HepG2 (cell line): Measurements from ENCODE around the gene PFN2. TPM values are rescaled to one million over a fixed set of nuclear protein-coding genes. Genes with fewer than 3 reads are reported as not detected.

Experiments used
- ATAC-seq: fragments of 200-7000 bp; cut with Tn5 transposase; 3 replicates; pipeline ENCODE4 v1.9.1; 2020; ENCODE audit warnings: mild to moderate bottlenecking, moderate library complexity
- BruUV-seq: library from RNA; stranded (reverse); fragments of 400-500 nt; replicated peaks from 2 replicates; lab custom pipeline; 2021; lab: Mats Ljungman, UMichigan
- CTCF ChIA-PET: fragments of 300-600 bp; formaldehyde crosslinking; extraction: SDS; loops from one replicate; lab custom pipeline; 2021; ENCODE audit warnings: low total read pairs, inconsistent platforms, low intra/inter-chr PET ratio; lab: Yijun Ruan, JAX
- POLR2A ChIA-PET: fragments of 350-600 bp; sonication (Branson Sonifier 250); formaldehyde crosslinking; loops from one replicate; lab custom pipeline; 2020; ENCODE audit warnings: antibody characterized with exemption, inconsistent platforms; lab: Yijun Ruan, JAX
- DNase-seq: peaks from one replicate; pipeline ENCODE4 v3.0.0-alpha.2; 2015; ENCODE audit warnings: low spot score
- FAIRE-seq: peaks from 3 replicates; lab custom pipeline; 2011; peaks lifted over from hg19 to GRCh38; lab: Jason Lieb, UNC
- H2AFZ ChIP-seq: one replicate; pipeline ENCODE4 v1.6.1; 2011; ENCODE audit warnings: low read length, inconsistent platforms
- H3K27ac ChIP-seq: fragments of 300-600 bp; 3 replicates; pipeline ENCODE4 v1.8.0; 2011; ENCODE audit warnings: mixed run types, mild to moderate bottlenecking, mixed read lengths, low read length, inconsistent platforms; ENCODE audit not compliant: insufficient read depth; ENCODE audit errors: extremely low read length
- H3K27me3 ChIP-seq, 2 experiments: fragments of 200-600 bp in 1 of 2; 2 replicates in 1 of 2; 3 replicates in 1 of 2; pipeline versions ENCODE4 v1.6.0 to v1.8.0; 2011; ENCODE audit warnings: low read length in 2 of 2, mild to moderate bottlenecking in 2 of 2, moderate library complexity in 2 of 2, inconsistent platforms in 1 of 2; ENCODE audit not compliant: insufficient read depth in 2 of 2, control insufficient read depth in 1 of 2
- H3K36me3 ChIP-seq, 2 experiments: fragments of 200-600 bp in 1 of 2; replicated peaks in 1 of 2; 2 replicates in 1 of 2; 3 replicates in 1 of 2; pipeline versions ENCODE4 v1.5.1 to v1.8.0; 2011; ENCODE audit warnings: low read length in 2 of 2, inconsistent platforms in 1 of 2; ENCODE audit not compliant: insufficient read depth in 2 of 2, control insufficient read depth in 1 of 2
- H3K4me1 ChIP-seq: 2 replicates; pipeline ENCODE4 v1.5.1; 2012; ENCODE audit warnings: low read length, inconsistent platforms; ENCODE audit not compliant: insufficient read depth
- H3K4me2 ChIP-seq: 2 replicates; pipeline ENCODE4 v1.6.0; 2011; ENCODE audit warnings: low read depth, low read length, inconsistent platforms
- H3K4me3 ChIP-seq, 3 experiments: fragments of 200-600 bp in 1 of 3; sonication (generic), shearing (Covaris generic) in 1 of 3; replicated peaks in 1 of 3; 2 replicates each; pipeline ENCODE4 v1.5.1; 2011 to 2016; ENCODE audit warnings: low read length in 3 of 3, inconsistent platforms in 2 of 3, low read depth in 2 of 3, mild to moderate bottlenecking in 2 of 3, control low read depth in 1 of 3, mixed read lengths in 1 of 3; ENCODE audit not compliant: insufficient read depth in 1 of 3
- H3K79me2 ChIP-seq: one replicate; pipeline ENCODE4 v1.6.1; 2011; ENCODE audit warnings: low read length, inconsistent platforms; ENCODE audit not compliant: insufficient read depth
- H3K9ac ChIP-seq: 2 replicates; pipeline ENCODE4 v1.6.0; 2011; ENCODE audit warnings: mild to moderate bottlenecking, low read depth, low read length, inconsistent platforms; ENCODE audit not compliant: insufficient read depth
- H3K9me3 ChIP-seq: 2 replicates; pipeline ENCODE4 v1.5.1; 2012; ENCODE audit warnings: mild to moderate bottlenecking, low read length
- H4K20me1 ChIP-seq: 2 replicates; pipeline ENCODE4 v1.6.0; 2011; ENCODE audit warnings: inconsistent platforms, mild to moderate bottlenecking, low read length, moderate library complexity; ENCODE audit not compliant: insufficient read depth
- FOXM1 ChIP-seq: sonication (generic); formaldehyde crosslinking; IDR thresholded peaks from 2 replicates; pipeline ENCODE4 v1.5.0; 2020; ENCODE audit warnings: missing genetic modification reagents
- GFI1 ChIP-seq: sonication (generic); formaldehyde crosslinking; IDR thresholded peaks from 2 replicates; pipeline ENCODE4 v1.5.0; 2020; ENCODE audit warnings: missing genetic modification reagents, mild to moderate bottlenecking, borderline replicate concordance
- HDAC1 ChIP-seq: sonication (generic); formaldehyde crosslinking; IDR thresholded peaks from 2 replicates; pipeline ENCODE4 v1.5.1; 2020; ENCODE audit warnings: mild to moderate bottlenecking, missing genetic modification reagents
- JDP2 ChIP-seq: sonication (generic); formaldehyde crosslinking; IDR thresholded peaks from 2 replicates; pipeline ENCODE4 v1.8.1; 2022; ENCODE audit warnings: missing genetic modification reagents, borderline replicate concordance
- MXD4 ChIP-seq: IDR thresholded peaks from 2 replicates; pipeline ENCODE4 v1.6.1; 2016; ENCODE audit warnings: mild to moderate bottlenecking, missing biosample characterization, missing genetic modification reagents
- NAIF1 ChIP-seq: sonication (generic); formaldehyde crosslinking; IDR thresholded peaks from 2 replicates; pipeline ENCODE4 v1.5.0; 2020; ENCODE audit warnings: mild to moderate bottlenecking, missing genetic modification reagents, borderline replicate concordance
- POGK ChIP-seq: sonication (generic); formaldehyde crosslinking; conservative IDR thresholded peaks from 2 replicates; pipeline ENCODE4 v1.8.0; 2022; ENCODE audit warnings: mild to moderate bottlenecking, moderate library complexity, missing genetic modification reagents
- POLR2AphosphoS5 ChIP-seq: IDR thresholded peaks from 2 replicates; pipeline ENCODE4 v1.6.1; 2012; ENCODE audit warnings: low read depth, low read length
- RFX1 ChIP-seq: fragments of 450-650 bp; IDR thresholded peaks from 2 replicates; pipeline ENCODE4 v1.6.1; 2017
- SAP130 ChIP-seq: IDR thresholded peaks from 2 replicates; pipeline ENCODE4 v1.6.1; 2016; ENCODE audit warnings: low read depth
- SP140L ChIP-seq: sonication (generic); formaldehyde crosslinking; IDR thresholded peaks from 2 replicates; pipeline ENCODE4 v1.4.0; 2020; ENCODE audit warnings: missing genetic modification reagents, borderline replicate concordance
- SPEN ChIP-seq: sonication (generic); formaldehyde crosslinking; IDR thresholded peaks from 2 replicates; pipeline ENCODE4 v1.5.1; 2020; ENCODE audit warnings: low read depth, mild to moderate bottlenecking, missing genetic modification reagents
- ZBTB26 ChIP-seq: IDR thresholded peaks from 2 replicates; pipeline ENCODE4 v1.6.1; 2016; ENCODE audit warnings: missing compliant biosample characterization, missing genetic modification reagents, borderline replicate concordance
- ZFP36L1 ChIP-seq: sonication (generic); formaldehyde crosslinking; IDR thresholded peaks from 2 replicates; pipeline ENCODE4 v1.8.0; 2022; ENCODE audit warnings: mild to moderate bottlenecking, missing genetic modification reagents, moderate library complexity
- ZMYM4 ChIP-seq: sonication (generic); formaldehyde crosslinking; IDR thresholded peaks from 2 replicates; pipeline ENCODE4 v1.8.1; 2023; ENCODE audit warnings: mild to moderate bottlenecking, missing genetic modification reagents
- ZNF567 ChIP-seq: sonication (generic); formaldehyde crosslinking; IDR thresholded peaks from 2 replicates; pipeline ENCODE4 v1.8.1; 2023; ENCODE audit warnings: mild to moderate bottlenecking, missing genetic modification reagents, borderline replicate concordance
- WGBS: methylation state at CpG from one replicate; pipeline ENCODE4 v1.1.6; 2017; ENCODE audit warnings: low lambda C conversion rate; 5-methylcytosine and 5-hydroxymethylcytosine counted together
- in situ Hi-C: cut with HindIII; loops from 2 replicates; pipeline ENCODE4 v1.10.0; 2017; ENCODE audit warnings: low pct_unique_long_range_greater_than_20kb; ENCODE audit not compliant: extremely low pct_ligation_motif_present
- intact Hi-C: fragments of 100-400 bp; cut with micrococcal nuclease; formaldehyde crosslinking; loops from one replicate; pipeline ENCODE4 v1.10.0; 2022; ENCODE audit not compliant: unreplicated experiment
- polyA plus RNA-seq, 8 experiments: library from polyadenylated mRNA; depleted of rRNA in 3 of 8; stranded (reverse) in 7 of 8; unstranded in 1 of 8; fragments of >200 nt; fragmentation: Illumina TruSeq in 4 of 8; extraction: Trizol in 4 of 8; gene quantifications; 2 replicates each; pipeline versions ENCODE4 v1.2.1 to v1.2.3, GENCODE V29; 2011 to 2016; ENCODE audit warnings: low read depth in 4 of 8, missing spikeins in 1 of 8, mixed read lengths in 1 of 8; ENCODE audit not compliant: insufficient read depth in 1 of 8
- total RNA-seq, 5 experiments: library from RNA; depleted of rRNA; stranded (reverse); fragments of >200 nt; fragmentation: Illumina TruSeq; extraction: Trizol; gene quantifications; 2 replicates each; pipeline ENCODE4 v1.2.3, GENCODE V29; 2016; ENCODE audit warnings: low read depth in 1 of 5
- TF ChIP-seq, protein P1 (sequence below): sonication (generic); formaldehyde crosslinking; IDR thresholded peaks from 2 replicates; pipeline ENCODE4 v1.8.1; 2023; ENCODE audit warnings: mild to moderate bottlenecking, missing genetic modification reagents, borderline replicate concordance
- TF ChIP-seq, protein P2 (sequence below): sonication (generic); formaldehyde crosslinking; IDR thresholded peaks from 2 replicates; pipeline ENCODE4 v1.8.0; 2022; ENCODE audit warnings: mild to moderate bottlenecking, missing genetic modification reagents

The PFN2 gene
- total and polyA plus RNA-seq, 2 of the 13 experiments (the other 11 are each of a cell fraction or from before 2014, with no cell fraction given): 57.3 to 150 TPM

DNA sequence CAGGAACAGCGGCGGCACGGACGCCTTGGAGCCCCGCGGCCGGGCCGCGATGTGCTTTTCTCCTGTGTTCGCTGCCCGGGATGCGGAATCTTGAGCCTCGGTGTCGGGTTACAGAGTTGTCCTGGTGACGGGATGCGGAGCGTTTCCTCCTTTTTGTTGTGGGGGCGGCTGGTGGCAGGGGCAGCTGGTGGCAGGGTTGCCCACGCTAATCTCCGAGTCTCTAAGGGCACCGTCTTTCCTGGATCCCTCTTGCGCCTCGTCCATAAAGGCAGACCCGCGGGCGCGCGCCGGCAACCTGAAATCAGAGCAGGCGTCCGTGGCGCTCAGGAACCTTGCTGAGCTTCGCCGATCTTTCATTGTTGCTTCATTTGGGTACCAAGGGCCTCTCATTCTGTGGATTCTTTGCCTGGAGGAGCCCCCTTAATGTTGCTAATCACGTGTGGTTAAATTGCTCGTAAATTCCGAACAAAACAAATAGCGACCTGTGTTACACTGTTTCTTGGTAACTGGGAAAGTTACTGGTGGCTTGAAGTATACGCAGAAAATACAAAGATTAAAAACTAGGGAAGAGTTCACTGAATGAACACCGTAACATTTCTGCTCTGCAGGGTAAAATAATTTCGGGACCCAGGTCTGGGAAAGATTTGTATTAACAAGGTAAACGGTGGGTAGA is 844 bp upstream of the PFN2 start:
- intact Hi-C loops: no loop called here
- FAIRE-seq: no peak
- Histone ChIP-seq H3K4me1 (peaks cover 35% of the 10 kb centered on the region), H4K20me1 (peaks cover 18% of the 10 kb centered on the region), H3K27ac (peak overlapping the region; percentile 93), H3K9me3 (no peaks in the 10 kb centered on the region), H3K4me2 (peak overlapping the region; percentile 87), H3K4me3 (peak overlapping the region; percentile 76 to 93 (median 92)), H2AFZ (peak overlapping the region; percentile 89), H3K27me3 (no peaks in the 10 kb centered on the region; a peak in 1 of 5 replicates), H3K36me3 (peaks cover 0 to 4% of the 10 kb centered on the region in 2 experiments; a peak in 1 of 5 replicates), H3K79me2 (peaks cover 37% of the 10 kb centered on the region), H3K9ac (peak overlapping the region; percentile 85)
- peak; percentile 15 for DNase-seq
- WGBS: under 1% methylated on average over 19 of the region's 42 CpGs
- in situ Hi-C loops: no loop called here
- ChIA-PET POLR2A (interaction anchor here (0.9 to 1.5 kb wide), 2 partner anchors 14 to 437 kb away, joined by 3 read pairs; no protein-coding TSS in a partner anchor), CTCF (no interaction called here)
- TSS peak; percentile 69 for BruUV-seq
- peak; percentile 66 for ATAC-seq
- peak; percentile 59; the same call in 1 of the 2 replicates for TF ChIP-seq ZMYM4
- TF ChIP-seq SP140L (CRISPR knock-in tag): 0 out of 2 replicates have a peak, but pooled peaks have one; percentile 1
- no peak for TF ChIP-seq POLR2AphosphoS5
- TF ChIP-seq ZFP36L1 (CRISPR knock-in tag): 0 out of 2 replicates have a peak, but pooled peaks have one; percentile 8
- peak; percentile 15; the same call in 1 of the 2 replicates for TF ChIP-seq JDP2 (CRISPR knock-in tag)
- TF ChIP-seq, protein P1, sequence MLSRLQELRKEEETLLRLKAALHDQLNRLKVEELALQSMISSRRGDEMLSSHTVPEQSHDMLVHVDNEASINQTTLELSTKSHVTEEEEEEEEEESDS (CRISPR knock-in tag): no peak
- no peak for TF ChIP-seq FOXM1 (CRISPR knock-in tag)
- peak; percentile 5; the same call in 1 of the 2 replicates for TF ChIP-seq POGK (CRISPR knock-in tag)
- TF ChIP-seq MXD4 (CRISPR knock-in tag): 0 out of 2 replicates have a peak, but pooled peaks have one; percentile 7
- peak; percentile 67 for TF ChIP-seq SAP130 (CRISPR knock-in tag)
- no peak for TF ChIP-seq SPEN (CRISPR knock-in tag)
- peak; percentile 23; the same call in 1 of the 2 replicates for TF ChIP-seq HDAC1 (CRISPR knock-in tag)
- TF ChIP-seq RFX1: peak; percentile 37; the same call in 1 of the 2 replicates
- peak; percentile 49 for TF ChIP-seq NAIF1 (CRISPR knock-in tag)
- TF ChIP-seq, protein P2, sequence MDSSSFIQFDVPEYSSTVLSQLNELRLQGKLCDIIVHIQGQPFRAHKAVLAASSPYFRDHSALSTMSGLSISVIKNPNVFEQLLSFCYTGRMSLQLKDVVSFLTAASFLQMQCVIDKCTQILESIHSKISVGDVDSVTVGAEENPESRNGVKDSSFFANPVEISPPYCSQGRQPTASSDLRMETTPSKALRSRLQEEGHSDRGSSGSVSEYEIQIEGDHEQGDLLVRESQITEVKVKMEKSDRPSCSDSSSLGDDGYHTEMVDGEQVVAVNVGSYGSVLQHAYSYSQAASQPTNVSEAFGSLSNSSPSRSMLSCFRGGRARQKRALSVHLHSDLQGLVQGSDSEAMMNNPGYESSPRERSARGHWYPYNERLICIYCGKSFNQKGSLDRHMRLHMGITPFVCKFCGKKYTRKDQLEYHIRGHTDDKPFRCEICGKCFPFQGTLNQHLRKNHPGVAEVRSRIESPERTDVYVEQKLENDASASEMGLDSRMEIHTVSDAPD (CRISPR knock-in tag): 0 out of 2 replicates have a peak, but pooled peaks have one; percentile 6
- no peak for TF ChIP-seq ZBTB26 (CRISPR knock-in tag)
- TF ChIP-seq GFI1 (CRISPR knock-in tag): peak; percentile 27; the same call in 1 of the 2 replicates
- no peak for TF ChIP-seq ZNF567 (CRISPR knock-in tag)
